ENCODE data around the gene TMEM125. TPM values are rescaled to one million over a fixed set of nuclear protein-coding genes. Genes with fewer than 3 reads are reported as not detected.

The TMEM125 gene
- total RNA-seq, 1 donor from 2014 or later = 188 TPM

GRCh38 chr1:43247256-43247921 is 22.4 kb upstream of the TMEM125 start:
- Histone ChIP-seq H3K27me3 (no peaks in the 10 kb centered on the region), H3K27ac (no peak overlapping the region), H3K36me3 (no peaks in the 10 kb centered on the region), H3K4me1 (no peaks in the 10 kb centered on the region), H3K9me3 (no peaks in the 10 kb centered on the region), H3K4me3 (no peak overlapping the region)
- intact Hi-C loops (cut with DNase I) = no loop called here
- ATAC-seq (no peak), DNase-seq (no peak)
- no peak for TF ChIP-seq CTCF (IDR thresholded peaks at IDR 0.05)

- ATAC-seq (no peak), DNase-seq (no peak)
- intact Hi-C loops (cut with DNase I) = no loop called here
- Histone ChIP-seq H3K4me1 (no peaks in the 10 kb centered on the region), H3K27ac (no peak overlapping the region), H3K36me3 (no peaks in the 10 kb centered on the region), H3K4me3 (no peak overlapping the region), H3K27me3 (no peaks in the 10 kb centered on the region), H3K9me3 (no peaks in the 10 kb centered on the region)
- TF ChIP-seq CTCF (IDR thresholded peaks at IDR 0.05) = no peak
Observed at GRCh38 chr1:43250351-43250761, 19.4 kb upstream of the TMEM125 start.

GRCh38 chr1:43251024-43251423 is 18.8 kb upstream of the TMEM125 start:
- DNase-seq (peak; percentile 5), ATAC-seq (no peak)
- no peak for TF ChIP-seq CTCF (IDR thresholded peaks at IDR 0.05)
- no peaks in the 10 kb centered on the region for H3K27me3 ChIP-seq
- H3K36me3 ChIP-seq = no peaks in the 10 kb centered on the region
- no peak overlapping the region for H3K4me3 ChIP-seq
- no peak overlapping the region for H3K27ac ChIP-seq
- H3K4me1 ChIP-seq = no peaks in the 10 kb centered on the region
- intact Hi-C loops (cut with DNase I) = no loop called here
- H3K9me3 ChIP-seq = no peaks in the 10 kb centered on the region

- H3K27me3 ChIP-seq = no peaks in the 10 kb centered on the region
- ATAC-seq = no peak
- intact Hi-C loops (cut with DNase I) = no loop called here
- H3K4me3 ChIP-seq = no peak overlapping the region
- no peak for TF ChIP-seq CTCF (IDR thresholded peaks at IDR 0.05)
- no peak for DNase-seq
- H3K27ac ChIP-seq = no peak overlapping the region
- H3K36me3 ChIP-seq = no peaks in the 10 kb centered on the region
- H3K4me1 ChIP-seq = no peaks in the 10 kb centered on the region
- no peaks in the 10 kb centered on the region for H3K9me3 ChIP-seq
Observed at GRCh38 chr1:43252225-43252624, 17.6 kb upstream of the TMEM125 start.

GRCh38 chr1:43253173-43253572 is 16.6 kb upstream of the TMEM125 start:
- intact Hi-C loops (cut with DNase I) = no loop called here
- ATAC-seq (no peak), DNase-seq (peak; percentile 46)
- Histone ChIP-seq H3K9me3 (no peaks in the 10 kb centered on the region), H3K4me1 (no peaks in the 10 kb centered on the region), H3K36me3 (no peaks in the 10 kb centered on the region), H3K27me3 (no peaks in the 10 kb centered on the region), H3K27ac (no peak overlapping the region), H3K4me3 (no peak overlapping the region)
- TF ChIP-seq CTCF (IDR thresholded peaks at IDR 0.05) = no peak

GRCh38 chr1:43253876-43254275 is 15.9 kb upstream of the TMEM125 start:
- no peaks in the 10 kb centered on the region for H3K4me1 ChIP-seq
- H3K4me3 ChIP-seq = no peak overlapping the region
- intact Hi-C loops (cut with DNase I) = no loop called here
- no peak overlapping the region for H3K27ac ChIP-seq
- no peaks in the 10 kb centered on the region for H3K36me3 ChIP-seq
- TF ChIP-seq CTCF (IDR thresholded peaks at IDR 0.05) = no peak
- H3K27me3 ChIP-seq = no peaks in the 10 kb centered on the region
- no peaks in the 10 kb centered on the region for H3K9me3 ChIP-seq
- DNase-seq = peak; percentile 42
- ATAC-seq = no peak

All from upper lobe of right lung (tissue), 1 donor.